ENCODE measurements around the gene MYO18B. TPM values are rescaled to one million over a fixed set of nuclear protein-coding genes. Genes with fewer than 3 reads are reported as not detected.

Gene MYO18B
- total and polyA plus RNA-seq, 2 donors from 2014 or later: 0.19 to 0.41 TPM

- intact Hi-C loops (cut with DNase I): no loop called here
- Histone ChIP-seq H3K27ac (ENCODE audit: low read depth in 2 of 2, low read length in 2 of 2) (no peak overlapping the region), H3K27me3 (ENCODE audit: control insufficient read depth, insufficient read depth, low read length) (no peaks in the 10 kb centered on the region), H3K9me3 (ENCODE audit: control insufficient read depth in 2 of 3, insufficient read depth in 1 of 3, low read length in 3 of 3) (no peaks in the 10 kb centered on the region), H3K9ac (ENCODE audit: low read length in 3 of 3) (no peak overlapping the region), H3K4me1 (ENCODE audit: control insufficient read depth in 2 of 3, insufficient read depth in 2 of 3, low read depth in 1 of 3, low read length in 3 of 3) (no peaks in the 10 kb centered on the region), H3K4me3 (ENCODE audit: low read length in 3 of 3) (no peak overlapping the region), H3K36me3 (ENCODE audit: control insufficient read depth in 2 of 3, insufficient read depth in 3 of 3, low read length in 3 of 3) (no peaks in the 10 kb centered on the region)
- TF ChIP-seq, protein P1, sequence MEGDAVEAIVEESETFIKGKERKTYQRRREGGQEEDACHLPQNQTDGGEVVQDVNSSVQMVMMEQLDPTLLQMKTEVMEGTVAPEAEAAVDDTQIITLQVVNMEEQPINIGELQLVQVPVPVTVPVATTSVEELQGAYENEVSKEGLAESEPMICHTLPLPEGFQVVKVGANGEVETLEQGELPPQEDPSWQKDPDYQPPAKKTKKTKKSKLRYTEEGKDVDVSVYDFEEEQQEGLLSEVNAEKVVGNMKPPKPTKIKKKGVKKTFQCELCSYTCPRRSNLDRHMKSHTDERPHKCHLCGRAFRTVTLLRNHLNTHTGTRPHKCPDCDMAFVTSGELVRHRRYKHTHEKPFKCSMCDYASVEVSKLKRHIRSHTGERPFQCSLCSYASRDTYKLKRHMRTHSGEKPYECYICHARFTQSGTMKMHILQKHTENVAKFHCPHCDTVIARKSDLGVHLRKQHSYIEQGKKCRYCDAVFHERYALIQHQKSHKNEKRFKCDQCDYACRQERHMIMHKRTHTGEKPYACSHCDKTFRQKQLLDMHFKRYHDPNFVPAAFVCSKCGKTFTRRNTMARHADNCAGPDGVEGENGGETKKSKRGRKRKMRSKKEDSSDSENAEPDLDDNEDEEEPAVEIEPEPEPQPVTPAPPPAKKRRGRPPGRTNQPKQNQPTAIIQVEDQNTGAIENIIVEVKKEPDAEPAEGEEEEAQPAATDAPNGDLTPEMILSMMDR (IDR thresholded peaks at IDR 0.05; ENCODE audit: borderline replicate concordance, extremely low read depth, insufficient read depth): no peak
- DNase-seq (no peak), FAIRE-seq (no peak)
Observed at GRCh38 chr22:25987948-25988347, 246.0 kb downstream of the MYO18B start.

DNA sequence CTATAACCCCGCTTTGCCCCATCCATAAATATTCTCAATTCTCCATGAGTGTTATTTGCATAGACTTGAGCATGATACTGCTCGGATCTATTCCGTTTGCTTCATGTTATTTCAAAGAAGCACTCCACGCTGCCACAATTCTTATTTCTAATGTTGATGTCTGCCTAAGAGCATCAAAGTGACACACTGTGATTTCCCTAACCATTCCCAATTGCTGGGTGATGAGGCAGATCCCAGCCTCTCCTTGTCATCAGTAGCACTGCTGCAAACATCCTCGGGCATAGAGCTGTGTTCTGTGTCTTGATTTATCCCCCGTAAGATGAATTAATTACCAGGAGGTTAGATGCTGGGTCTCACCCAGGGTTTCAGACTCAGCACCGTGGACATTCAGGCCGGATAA lies 249.0 kb downstream of the MYO18B start:
- intact Hi-C loops (cut with DNase I): no loop called here
- Histone ChIP-seq H3K27ac (ENCODE audit: low read depth in 2 of 2, low read length in 2 of 2) (no peak overlapping the region), H3K9ac (ENCODE audit: low read length in 3 of 3) (no peak overlapping the region), H3K27me3 (ENCODE audit: control insufficient read depth, insufficient read depth, low read length) (no peaks in the 10 kb centered on the region), H3K9me3 (ENCODE audit: control insufficient read depth in 2 of 3, insufficient read depth in 1 of 3, low read length in 3 of 3) (no peaks in the 10 kb centered on the region), H3K4me3 (ENCODE audit: low read length in 3 of 3) (no peak overlapping the region), H3K36me3 (ENCODE audit: control insufficient read depth in 2 of 3, insufficient read depth in 3 of 3, low read length in 3 of 3) (no peaks in the 10 kb centered on the region), H3K4me1 (ENCODE audit: control insufficient read depth in 2 of 3, insufficient read depth in 2 of 3, low read depth in 1 of 3, low read length in 3 of 3) (no peaks in the 10 kb centered on the region)
- no peak for DNase-seq
- TF ChIP-seq, protein P1 (IDR thresholded peaks at IDR 0.05; ENCODE audit: borderline replicate concordance, extremely low read depth, insufficient read depth): no peak
- no peak for FAIRE-seq

GRCh38 chr22:25992331-25992730 lies 250.3 kb downstream of the MYO18B start:
- Histone ChIP-seq H3K4me1 (ENCODE audit: control insufficient read depth in 2 of 3, insufficient read depth in 2 of 3, low read depth in 1 of 3, low read length in 3 of 3) (no peaks in the 10 kb centered on the region), H3K4me3 (ENCODE audit: low read length in 3 of 3) (no peak overlapping the region), H3K9me3 (ENCODE audit: control insufficient read depth in 2 of 3, insufficient read depth in 1 of 3, low read length in 3 of 3) (no peaks in the 10 kb centered on the region), H3K27me3 (ENCODE audit: control insufficient read depth, insufficient read depth, low read length) (no peaks in the 10 kb centered on the region), H3K9ac (ENCODE audit: low read length in 3 of 3) (no peak overlapping the region), H3K36me3 (ENCODE audit: control insufficient read depth in 2 of 3, insufficient read depth in 3 of 3, low read length in 3 of 3) (no peaks in the 10 kb centered on the region), H3K27ac (ENCODE audit: low read depth in 2 of 2, low read length in 2 of 2) (no peak overlapping the region)
- intact Hi-C loops (cut with DNase I): no loop called here
- DNase-seq: no peak
- FAIRE-seq: no peak
- TF ChIP-seq, protein P1 (IDR thresholded peaks at IDR 0.05; ENCODE audit: borderline replicate concordance, extremely low read depth, insufficient read depth): no peak

DNA sequence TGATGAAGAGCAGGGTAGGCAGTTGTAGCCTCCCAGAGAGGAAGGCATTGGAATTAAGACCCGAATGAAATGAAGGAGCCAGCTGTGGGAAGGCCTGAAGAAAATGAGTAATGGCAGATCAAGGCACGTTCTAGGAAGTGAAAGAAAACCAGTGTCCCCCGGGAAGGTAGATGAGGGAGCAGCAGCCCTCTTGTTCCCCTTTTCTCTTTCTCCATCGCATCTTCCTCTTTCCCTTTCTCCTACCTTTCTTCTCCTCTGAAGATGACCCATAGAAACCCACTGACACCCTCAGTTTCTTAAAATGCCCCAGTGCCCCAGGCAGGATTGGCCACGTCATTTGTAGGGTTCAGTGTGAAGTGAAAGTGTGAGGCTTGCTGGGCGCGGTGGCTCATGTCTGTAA lies 254.7 kb downstream of the MYO18B start:
- FAIRE-seq: no peak
- intact Hi-C loops (cut with DNase I): no loop called here
- Histone ChIP-seq H3K27ac (ENCODE audit: low read depth in 2 of 2, low read length in 2 of 2) (no peak overlapping the region), H3K4me3 (ENCODE audit: low read length in 3 of 3) (no peak overlapping the region), H3K36me3 (ENCODE audit: control insufficient read depth in 2 of 3, insufficient read depth in 3 of 3, low read length in 3 of 3) (no peaks in the 10 kb centered on the region), H3K27me3 (ENCODE audit: control insufficient read depth, insufficient read depth, low read length) (no peaks in the 10 kb centered on the region), H3K9ac (ENCODE audit: low read length in 3 of 3) (no peak overlapping the region), H3K9me3 (ENCODE audit: control insufficient read depth in 2 of 3, insufficient read depth in 1 of 3, low read length in 3 of 3) (no peaks in the 10 kb centered on the region), H3K4me1 (ENCODE audit: control insufficient read depth in 2 of 3, insufficient read depth in 2 of 3, low read depth in 1 of 3, low read length in 3 of 3) (no peaks in the 10 kb centered on the region)
- TF ChIP-seq, protein P1 (IDR thresholded peaks at IDR 0.05; ENCODE audit: borderline replicate concordance, extremely low read depth, insufficient read depth): no peak
- no peak for DNase-seq
